ENCODE data around the gene MYOT.

Gene MYOT

GRCh38 chr5:137902408-137903133 lies 34.9 kb downstream of the MYOT start:
- Mint-ChIP-seq H3K4me3 (no peak overlapping the region), H3K9me3 (no peaks in the 10 kb centered on the region), H3K27me3 (no peaks in the 10 kb centered on the region)

GRCh38 chr5:137914758-137915157 lies 47.1 kb downstream of the MYOT start:
- Mint-ChIP-seq H3K9me3 (peaks cover 11% of the 10 kb centered on the region), H3K36me3 (ENCODE audit: low read depth) (peaks cover 7% of the 10 kb centered on the region), H3K27me3 (peaks cover 12% of the 10 kb centered on the region), H3K4me3 (no peak overlapping the region), H3K27ac (no peak overlapping the region), H3K4me1 (ENCODE audit: low read depth) (no peaks in the 10 kb centered on the region)

More at GRCh38 chr5:137902408-137903133, 34.9 kb downstream of the MYOT start:
- H3K4me1 Mint-ChIP-seq (ENCODE audit: low read depth), result peaks cover 12% of the 10 kb centered on the region
- no peak overlapping the region for H3K27ac Mint-ChIP-seq
- H3K36me3 Mint-ChIP-seq (ENCODE audit: low read depth), result no peaks in the 10 kb centered on the region

GRCh38 chr5:137916923-137917322 lies 49.3 kb downstream of the MYOT start:
- no peak overlapping the region for H3K27ac Mint-ChIP-seq
- H3K9me3 Mint-ChIP-seq, result peaks cover 11% of the 10 kb centered on the region
- no peaks in the 10 kb centered on the region for H3K4me1 Mint-ChIP-seq (ENCODE audit: low read depth)
- H3K27me3 Mint-ChIP-seq, result peaks cover 3% of the 10 kb centered on the region
- no peak overlapping the region for H3K4me3 Mint-ChIP-seq
- peaks cover 7% of the 10 kb centered on the region for H3K36me3 Mint-ChIP-seq (ENCODE audit: low read depth)

GRCh38 chr5:137921931-137922330 lies 54.3 kb downstream of the MYOT start:
- H3K4me3 Mint-ChIP-seq, result no peak overlapping the region
- no peaks in the 10 kb centered on the region for H3K4me1 Mint-ChIP-seq (ENCODE audit: low read depth)
- no peaks in the 10 kb centered on the region for H3K27me3 Mint-ChIP-seq
- H3K9me3 Mint-ChIP-seq, result peaks cover under 1% of the 10 kb centered on the region
- no peak overlapping the region for H3K27ac Mint-ChIP-seq
- peaks cover under 1% of the 10 kb centered on the region for H3K36me3 Mint-ChIP-seq (ENCODE audit: low read depth)

- Mint-ChIP-seq H3K27me3 (no peaks in the 10 kb centered on the region), H3K4me1 (ENCODE audit: low read depth) (no peaks in the 10 kb centered on the region), H3K27ac (no peak overlapping the region), H3K4me3 (no peak overlapping the region), H3K9me3 (no peaks in the 10 kb centered on the region), H3K36me3 (ENCODE audit: low read depth) (no peaks in the 10 kb centered on the region)
Measured at GRCh38 chr5:137923856-137924255, 56.2 kb downstream of the MYOT start.

GRCh38 chr5:137932800-137933199 lies 65.1 kb downstream of the MYOT start:
- Mint-ChIP-seq H3K27ac (no peak overlapping the region), H3K27me3 (no peaks in the 10 kb centered on the region)

GRCh38 chr5:137933491-137933911 lies 65.8 kb downstream of the MYOT start:
- no peaks in the 10 kb centered on the region for H3K9me3 Mint-ChIP-seq
- H3K4me1 Mint-ChIP-seq (ENCODE audit: low read depth), result peaks cover 28% of the 10 kb centered on the region
- peaks cover 13% of the 10 kb centered on the region for H3K36me3 Mint-ChIP-seq (ENCODE audit: low read depth)
- no peak overlapping the region for H3K4me3 Mint-ChIP-seq
- no peak overlapping the region for H3K27ac Mint-ChIP-seq
- no peaks in the 10 kb centered on the region for H3K27me3 Mint-ChIP-seq

More at GRCh38 chr5:137932800-137933199, 65.1 kb downstream of the MYOT start:
- peaks cover 12% of the 10 kb centered on the region for H3K36me3 Mint-ChIP-seq (ENCODE audit: low read depth)
- no peaks in the 10 kb centered on the region for H3K9me3 Mint-ChIP-seq
- H3K4me1 Mint-ChIP-seq (ENCODE audit: low read depth), result peaks cover 21% of the 10 kb centered on the region
- H3K4me3 Mint-ChIP-seq, result no peak overlapping the region

- H3K27ac Mint-ChIP-seq, result peak overlapping the region; percentile 65
- H3K36me3 Mint-ChIP-seq (ENCODE audit: low read depth), result peaks cover 29% of the 10 kb centered on the region
- H3K4me1 Mint-ChIP-seq (ENCODE audit: low read depth), result peaks cover 39% of the 10 kb centered on the region
- no peaks in the 10 kb centered on the region for H3K9me3 Mint-ChIP-seq
- no peak overlapping the region for H3K4me3 Mint-ChIP-seq
- H3K27me3 Mint-ChIP-seq, result no peaks in the 10 kb centered on the region
Measured at GRCh38 chr5:137935190-137935589, 67.5 kb downstream of the MYOT start.

GRCh38 chr5:137935694-137936093 lies 68.0 kb downstream of the MYOT start:
- Mint-ChIP-seq H3K36me3 (ENCODE audit: low read depth) (peaks cover 34% of the 10 kb centered on the region), H3K4me1 (ENCODE audit: low read depth) (peaks cover 39% of the 10 kb centered on the region), H3K9me3 (no peaks in the 10 kb centered on the region), H3K27me3 (no peaks in the 10 kb centered on the region), H3K27ac (peak overlapping the region; percentile 65), H3K4me3 (no peak overlapping the region)

All from stimulated activated naive CD8-positive, alpha-beta T cell treated with anti-CD3 and anti-CD28 coated beads, Interleukin-15, Interleukin-2, amounts not matched to agents 100 ng/mL and 50 ng/mL, for 24 hours (primary cell).